Keratinocyte (primary cell): ENCODE data around the gene TMEM253. TPM values are rescaled to one million over a fixed set of nuclear protein-coding genes. Genes with fewer than 3 reads are reported as not detected.
A peak's percentile ranks its signal among the peaks of the same experiment; 100 is the strongest.

Experiments used
- DNase-seq: peaks from one replicate; pipeline ENCODE4 v3.0.0-alpha.2; 2011; ENCODE audit warnings: low read depth, missing footprints, low spot score
- FAIRE-seq: peaks from 2 replicates; lab custom pipeline; 2011; peaks lifted over from hg19 to GRCh38; lab: Jason Lieb, UNC
- H2AFZ ChIP-seq: 2 replicates; pipeline ENCODE4 v1.6.0; 2012; ENCODE audit warnings: low read length, control low read depth, inconsistent platforms; ENCODE audit not compliant: control insufficient read depth
- H3K27ac ChIP-seq: 2 replicates; pipeline ENCODE4 v1.5.1; 2011; ENCODE audit warnings: low read length; ENCODE audit not compliant: control insufficient read depth, insufficient read depth
- H3K27me3 ChIP-seq: 3 replicates; pipeline ENCODE4 v1.6.0; 2011; ENCODE audit warnings: low read length; ENCODE audit not compliant: control insufficient read depth, insufficient read depth; ENCODE audit errors: extremely low read depth
- H3K36me3 ChIP-seq, 2 experiments: 2 replicates in 1 of 2; 3 replicates in 1 of 2; pipeline ENCODE4 v1.5.1; 2011; ENCODE audit warnings: low read length in 2 of 2, mild to moderate bottlenecking in 1 of 2; ENCODE audit not compliant: control insufficient read depth in 2 of 2, insufficient read depth in 2 of 2; ENCODE audit errors: extremely low read depth in 1 of 2
- H3K4me1 ChIP-seq: 3 replicates; pipeline ENCODE4 v1.5.1; 2011; ENCODE audit warnings: low read length; ENCODE audit not compliant: control insufficient read depth, insufficient read depth; ENCODE audit errors: extremely low read depth
- H3K4me2 ChIP-seq: 3 replicates; pipeline ENCODE4 v1.6.0; 2011; ENCODE audit warnings: low read depth, low read length; ENCODE audit not compliant: control insufficient read depth, insufficient read depth; ENCODE audit errors: extremely low read depth
- H3K4me3 ChIP-seq, 3 experiments: fragments of 200-600 bp in 1 of 3; sonication (generic) in 1 of 3; 2 replicates in 2 of 3; 3 replicates in 1 of 3; pipeline ENCODE4 v1.5.1; 2011 to 2016; ENCODE audit warnings: low read length in 3 of 3, mild to moderate bottlenecking in 3 of 3, control low read depth in 2 of 3, inconsistent platforms in 1 of 3, low read depth in 1 of 3, mixed read lengths in 1 of 3, mixed run types in 1 of 3, moderate library complexity in 1 of 3; ENCODE audit not compliant: control insufficient read depth in 2 of 3, insufficient read depth in 2 of 3; ENCODE audit errors: extremely low read depth in 1 of 3
- H3K79me2 ChIP-seq: 2 replicates; pipeline ENCODE4 v1.6.0; 2012; ENCODE audit warnings: low read length; ENCODE audit not compliant: control insufficient read depth, insufficient read depth
- H3K9ac ChIP-seq: 3 replicates; pipeline ENCODE4 v1.6.0; 2011; ENCODE audit warnings: low read length; ENCODE audit not compliant: control insufficient read depth, insufficient read depth; ENCODE audit errors: extremely low read depth
- H3K9me1 ChIP-seq: 3 replicates; pipeline ENCODE4 v1.6.0; 2011; ENCODE audit warnings: low read length; ENCODE audit not compliant: control insufficient read depth, insufficient read depth; ENCODE audit errors: extremely low read depth
- H3K9me3 ChIP-seq: 2 replicates; pipeline ENCODE4 v1.5.1; 2012; ENCODE audit warnings: low read depth, low read length; ENCODE audit not compliant: control insufficient read depth
- H4K20me1 ChIP-seq: 3 replicates; pipeline ENCODE4 v1.6.0; 2011; ENCODE audit warnings: low read length; ENCODE audit not compliant: control insufficient read depth, insufficient read depth; ENCODE audit errors: extremely low read depth
- EZH2 ChIP-seq: IDR thresholded peaks from one replicate; pipeline ENCODE4 v1.6.1; 2012; ENCODE audit warnings: inconsistent platforms, mild to moderate bottlenecking, low read length, moderate library complexity
- dilution Hi-C: fragments of 300-500 bp; cut with MboI; formaldehyde crosslinking; loops from one replicate; pipeline ENCODE4 v1.7.0; 2020; ENCODE audit warnings: low sequenced_read_pairs; ENCODE audit not compliant: extremely low pct_ligation_motif_present
- polyA plus RNA-seq, 5 experiments: library from polyadenylated mRNA; depleted of rRNA in 3 of 5; stranded (reverse) in 3 of 5; stranded (forward) in 1 of 5; unstranded in 1 of 5; fragments of >200 nt; gene quantifications; 1 replicate in 1 of 5; 2 replicates in 3 of 5; 3 replicates in 1 of 5; pipeline versions ENCODE4 v1.2.1 to v1.2.3, GENCODE V29; 2011 to 2012; ENCODE audit warnings: missing spikeins in 2 of 5, low read depth in 1 of 5, low replicate concordance in 1 of 5
- TF ChIP-seq, protein P1 (sequence below), 3 experiments: IDR thresholded peaks in 1 of 3; conservative IDR thresholded peaks in 1 of 3; optimal IDR thresholded peaks in 1 of 3; 2 replicates in 2 of 3; 3 replicates in 1 of 3; pipeline versions ENCODE3 to v1.5.1; 2011; ENCODE audit warnings: low read length in 3 of 3, mild to moderate bottlenecking in 3 of 3, moderate library complexity in 2 of 3, control low read depth in 1 of 3, inconsistent platforms in 1 of 3; ENCODE audit not compliant: insufficient read depth in 2 of 3; ENCODE audit errors: extremely low read depth in 1 of 3

The TMEM253 gene
- polyA plus RNA-seq, 1 donor (not counting 4 experiments of a cell fraction or from before 2014, with no cell fraction given), result 1.1 TPM

DNA sequence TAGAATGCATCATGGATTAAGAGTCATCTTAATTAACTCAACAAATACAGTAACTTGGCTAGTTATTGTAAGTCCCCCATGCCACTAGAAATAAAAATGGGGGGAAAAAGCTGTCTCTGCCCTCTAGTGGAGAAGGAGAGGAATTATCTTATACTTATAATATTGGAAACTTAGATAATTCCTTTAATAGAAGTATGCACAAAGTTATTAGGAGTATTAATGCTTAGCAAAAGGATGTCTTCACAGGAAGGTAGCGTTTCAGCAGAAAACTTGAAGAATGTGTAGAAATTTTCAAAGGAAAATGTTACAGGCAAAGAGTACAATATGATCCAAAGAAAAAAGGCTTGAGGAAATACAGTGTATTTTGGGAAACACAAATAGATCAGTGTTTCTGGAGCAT, 35.2 kb downstream of the TMEM253 start:
- no peak for TF ChIP-seq EZH2
- TF ChIP-seq, protein P1, sequence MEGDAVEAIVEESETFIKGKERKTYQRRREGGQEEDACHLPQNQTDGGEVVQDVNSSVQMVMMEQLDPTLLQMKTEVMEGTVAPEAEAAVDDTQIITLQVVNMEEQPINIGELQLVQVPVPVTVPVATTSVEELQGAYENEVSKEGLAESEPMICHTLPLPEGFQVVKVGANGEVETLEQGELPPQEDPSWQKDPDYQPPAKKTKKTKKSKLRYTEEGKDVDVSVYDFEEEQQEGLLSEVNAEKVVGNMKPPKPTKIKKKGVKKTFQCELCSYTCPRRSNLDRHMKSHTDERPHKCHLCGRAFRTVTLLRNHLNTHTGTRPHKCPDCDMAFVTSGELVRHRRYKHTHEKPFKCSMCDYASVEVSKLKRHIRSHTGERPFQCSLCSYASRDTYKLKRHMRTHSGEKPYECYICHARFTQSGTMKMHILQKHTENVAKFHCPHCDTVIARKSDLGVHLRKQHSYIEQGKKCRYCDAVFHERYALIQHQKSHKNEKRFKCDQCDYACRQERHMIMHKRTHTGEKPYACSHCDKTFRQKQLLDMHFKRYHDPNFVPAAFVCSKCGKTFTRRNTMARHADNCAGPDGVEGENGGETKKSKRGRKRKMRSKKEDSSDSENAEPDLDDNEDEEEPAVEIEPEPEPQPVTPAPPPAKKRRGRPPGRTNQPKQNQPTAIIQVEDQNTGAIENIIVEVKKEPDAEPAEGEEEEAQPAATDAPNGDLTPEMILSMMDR (optimal IDR thresholded peaks at IDR 0.05 in 1 of 3, IDR thresholded peaks at IDR 0.05 in 1 of 3, conservative IDR thresholded peaks at IDR 0.05 in 1 of 3; ENCODE audit: extremely low read depth in 1 of 3, insufficient read depth in 2 of 3, low read length in 3 of 3), result peak in 2 of 3 experiments; percentile 51 to 52
- H3K9ac ChIP-seq, result no peak overlapping the region
- no peaks in the 10 kb centered on the region for H3K36me3 ChIP-seq
- FAIRE-seq (no peak), DNase-seq (no peak)
- no peak overlapping the region for H2AFZ ChIP-seq
- H3K4me2 ChIP-seq, result no peak overlapping the region
- H3K4me1 ChIP-seq, result no peaks in the 10 kb centered on the region
- no peaks in the 10 kb centered on the region for H3K9me3 ChIP-seq
- H3K79me2 ChIP-seq, result no peaks in the 10 kb centered on the region
- H3K4me3 ChIP-seq, result no peak overlapping the region
- H3K9me1 ChIP-seq, result no peaks in the 10 kb centered on the region
- H3K27ac ChIP-seq, result no peak overlapping the region
- no peaks in the 10 kb centered on the region for H4K20me1 ChIP-seq
- H3K27me3 ChIP-seq, result no peaks in the 10 kb centered on the region
- dilution Hi-C loops, result no loop called here

DNA sequence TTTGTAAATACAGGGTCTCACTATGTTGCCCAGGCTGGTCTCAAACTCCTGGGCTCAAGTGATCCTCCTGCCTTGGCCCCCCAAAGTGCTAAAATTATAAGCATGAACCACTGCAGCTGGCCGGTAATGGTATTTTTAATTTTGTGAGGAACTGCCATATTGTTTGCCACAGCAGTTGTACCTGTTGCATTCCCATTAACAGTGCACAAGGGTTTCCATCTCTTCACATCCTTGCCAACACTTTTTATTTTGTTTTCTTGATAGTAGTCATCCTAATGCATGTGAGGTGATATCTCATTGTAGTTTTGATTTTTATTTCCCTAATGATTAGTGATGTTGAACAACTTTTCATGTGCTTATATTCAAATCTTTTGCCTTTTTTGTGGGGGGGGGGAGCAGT, 41.5 kb downstream of the TMEM253 start:
- Histone ChIP-seq H3K36me3 (no peaks in the 10 kb centered on the region), H3K9ac (no peak overlapping the region), H3K9me1 (no peaks in the 10 kb centered on the region), H3K4me2 (no peak overlapping the region), H3K27ac (no peak overlapping the region), H3K79me2 (no peaks in the 10 kb centered on the region), H3K9me3 (no peaks in the 10 kb centered on the region), H4K20me1 (no peaks in the 10 kb centered on the region), H3K4me3 (no peak overlapping the region), H2AFZ (no peak overlapping the region), H3K27me3 (no peaks in the 10 kb centered on the region), H3K4me1 (no peaks in the 10 kb centered on the region)
- dilution Hi-C loops, result no loop called here
- no peak for TF ChIP-seq EZH2
- TF ChIP-seq, protein P1 (optimal IDR thresholded peaks at IDR 0.05 in 1 of 3, IDR thresholded peaks at IDR 0.05 in 1 of 3, conservative IDR thresholded peaks at IDR 0.05 in 1 of 3; ENCODE audit: extremely low read depth in 1 of 3, insufficient read depth in 2 of 3, low read length in 3 of 3), result no peak
- no peak for DNase-seq
- FAIRE-seq, result no peak
